Caco-2 (cell line): ENCODE measurements around the gene FAM83E. TPM values are rescaled to one million over a fixed set of nuclear protein-coding genes. Genes with fewer than 3 reads are reported as not detected.

Experiments
- BruUV-seq: library from RNA; stranded (reverse); fragments of 400-500 nt; replicated peaks from 2 replicates; lab custom pipeline; 2021; lab: Mats Ljungman, UMichigan
- CTCF ChIA-PET: fragments of 300-600 bp; sonication (Branson Sonifier 250); formaldehyde crosslinking; loops from one replicate; lab custom pipeline; 2022; ENCODE audit warnings: antibody characterized with exemption; lab: Charles Lee
- POLR2A ChIA-PET: fragments of 300-600 bp; sonication (Branson Sonifier 250); formaldehyde crosslinking; loops from one replicate; lab custom pipeline; 2022; ENCODE audit warnings: antibody characterized with exemption; lab: Charles Lee
- DNase-seq, 2 experiments: peaks; one replicate each; pipeline versions ENCODE4 v3.0.0 to v3.0.0-alpha.2; 2020 to 2022
- H3K27me3 ChIP-seq: replicated peaks from 2 replicates; pipeline ENCODE4 v1.6.0; 2011; ENCODE audit warnings: low read length; ENCODE audit not compliant: control insufficient read depth, insufficient read depth
- H3K36me3 ChIP-seq: 2 replicates; pipeline ENCODE4 v1.5.1; 2011; ENCODE audit warnings: low read length; ENCODE audit not compliant: control insufficient read depth, insufficient read depth
- H3K4me1 ChIP-seq: fragments of 250-450 bp; sonication (Bioruptor Pico); 2 replicates; pipeline ENCODE4 v1.5.1; 2020; ENCODE audit warnings: mild to moderate bottlenecking
- H3K4me3 ChIP-seq: 2 replicates; pipeline ENCODE4 v1.5.1; 2011; ENCODE audit warnings: low read depth, mild to moderate bottlenecking, control low read depth, low read length
- H3K9me3 ChIP-seq: fragments of 250-450 bp; sonication (Bioruptor Pico); 2 replicates; pipeline ENCODE4 v1.5.1; 2020; ENCODE audit warnings: mild to moderate bottlenecking, moderate library complexity
- H3K27ac Mint-ChIP-seq: one replicate; pipeline ENCODE4 v1.8.0; 2022; ENCODE audit warnings: mixed read lengths; ENCODE audit not compliant: unreplicated experiment
- H3K27me3 Mint-ChIP-seq: one replicate; pipeline ENCODE4 v1.8.0; 2022; ENCODE audit warnings: mixed read lengths; ENCODE audit not compliant: insufficient read depth, unreplicated experiment
- H3K36me3 Mint-ChIP-seq: one replicate; pipeline ENCODE4 v1.8.0; 2022; ENCODE audit warnings: mild to moderate bottlenecking, mixed read lengths; ENCODE audit not compliant: insufficient read depth, unreplicated experiment
- H3K4me1 Mint-ChIP-seq: one replicate; pipeline ENCODE4 v1.8.0; 2022; ENCODE audit warnings: low read depth, mixed read lengths; ENCODE audit not compliant: unreplicated experiment
- H3K4me3 Mint-ChIP-seq: one replicate; pipeline ENCODE4 v1.8.0; 2022; ENCODE audit warnings: mild to moderate bottlenecking, moderate library complexity, mixed read lengths; ENCODE audit not compliant: unreplicated experiment
- H3K9me3 Mint-ChIP-seq: one replicate; pipeline ENCODE4 v1.8.0; 2022; ENCODE audit warnings: mixed read lengths; ENCODE audit not compliant: unreplicated experiment
- intact Hi-C: fragments of 100-400 bp; cut with micrococcal nuclease; formaldehyde crosslinking; loops from one replicate; pipeline ENCODE4 v1.10.0; 2022; ENCODE audit not compliant: unreplicated experiment
- total RNA-seq: library from RNA; stranded (reverse); gene quantifications from 2 replicates; pipeline ENCODE4 v1.2.3, GENCODE V29; 2022
- TF ChIP-seq, protein P1 (sequence below), 2 experiments: fragments of 200-600 bp in 1 of 2; IDR thresholded peaks; 1 replicate in 1 of 2; 2 replicates in 1 of 2; pipeline versions ENCODE4 v1.5.1 to v1.8.0; 2011 to 2022; ENCODE audit warnings: antibody characterized with exemption in 1 of 2, control low read depth in 1 of 2, inconsistent platforms in 1 of 2, low read depth in 1 of 2, low read length in 1 of 2, mild to moderate bottlenecking in 1 of 2, moderate library complexity in 1 of 2; ENCODE audit not compliant: insufficient read depth in 1 of 2, severe bottlenecking in 1 of 2, unreplicated experiment in 1 of 2

Gene FAM83E
- total RNA-seq, 1 experiment from 2014 or later, result 6.8 TPM

DNA sequence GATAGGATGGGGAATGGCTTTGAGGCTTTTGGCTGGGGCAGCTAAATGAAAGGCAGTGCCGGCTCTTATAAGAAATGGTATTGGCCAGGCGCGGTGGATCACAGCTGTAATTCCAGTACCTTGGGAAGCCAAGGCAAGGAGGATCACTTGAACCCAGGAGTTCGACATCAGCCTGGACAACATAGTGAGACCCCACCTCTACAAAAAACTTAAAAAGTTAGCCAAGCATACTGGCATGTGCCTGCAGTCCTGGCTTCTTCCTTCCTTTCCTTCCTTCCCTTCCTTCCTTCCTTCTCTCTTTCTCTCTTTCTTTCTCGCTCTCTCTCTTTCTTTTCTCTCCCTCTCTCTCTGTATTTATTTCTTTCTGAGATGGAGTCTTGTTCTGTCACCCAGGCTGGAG lies 28.0 kb upstream of the FAM83E start:
- ChIA-PET POLR2A (no interaction called here), CTCF (interaction anchor here (0.6 kb wide), 1 partner anchor 9 kb away, joined by 5 read pairs; no protein-coding TSS in a partner anchor)
- Mint-ChIP-seq H3K36me3 (peaks cover 16% of the 10 kb centered on the region), H3K27ac (no peak overlapping the region), H3K4me3 (no peak overlapping the region), H3K27me3 (no peaks in the 10 kb centered on the region), H3K9me3 (peaks cover 9% of the 10 kb centered on the region), H3K4me1 (peaks cover 29% of the 10 kb centered on the region)
- BruUV-seq, result no TSS peak
- TF ChIP-seq, protein P1, sequence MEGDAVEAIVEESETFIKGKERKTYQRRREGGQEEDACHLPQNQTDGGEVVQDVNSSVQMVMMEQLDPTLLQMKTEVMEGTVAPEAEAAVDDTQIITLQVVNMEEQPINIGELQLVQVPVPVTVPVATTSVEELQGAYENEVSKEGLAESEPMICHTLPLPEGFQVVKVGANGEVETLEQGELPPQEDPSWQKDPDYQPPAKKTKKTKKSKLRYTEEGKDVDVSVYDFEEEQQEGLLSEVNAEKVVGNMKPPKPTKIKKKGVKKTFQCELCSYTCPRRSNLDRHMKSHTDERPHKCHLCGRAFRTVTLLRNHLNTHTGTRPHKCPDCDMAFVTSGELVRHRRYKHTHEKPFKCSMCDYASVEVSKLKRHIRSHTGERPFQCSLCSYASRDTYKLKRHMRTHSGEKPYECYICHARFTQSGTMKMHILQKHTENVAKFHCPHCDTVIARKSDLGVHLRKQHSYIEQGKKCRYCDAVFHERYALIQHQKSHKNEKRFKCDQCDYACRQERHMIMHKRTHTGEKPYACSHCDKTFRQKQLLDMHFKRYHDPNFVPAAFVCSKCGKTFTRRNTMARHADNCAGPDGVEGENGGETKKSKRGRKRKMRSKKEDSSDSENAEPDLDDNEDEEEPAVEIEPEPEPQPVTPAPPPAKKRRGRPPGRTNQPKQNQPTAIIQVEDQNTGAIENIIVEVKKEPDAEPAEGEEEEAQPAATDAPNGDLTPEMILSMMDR (IDR thresholded peaks at IDR 0.05; ENCODE audit: insufficient read depth in 1 of 2, low read depth in 1 of 2, low read length in 1 of 2, severe bottlenecking in 1 of 2, unreplicated experiment in 1 of 2), result no peak
- peaks cover 15% of the 10 kb centered on the region for H3K4me1 ChIP-seq
- no peak for DNase-seq
- no peaks in the 10 kb centered on the region for H3K27me3 ChIP-seq
- H3K36me3 ChIP-seq, result no peaks in the 10 kb centered on the region
- intact Hi-C loops, result no loop called here
- H3K9me3 ChIP-seq, result no peaks in the 10 kb centered on the region
- no peak overlapping the region for H3K4me3 ChIP-seq

DNA sequence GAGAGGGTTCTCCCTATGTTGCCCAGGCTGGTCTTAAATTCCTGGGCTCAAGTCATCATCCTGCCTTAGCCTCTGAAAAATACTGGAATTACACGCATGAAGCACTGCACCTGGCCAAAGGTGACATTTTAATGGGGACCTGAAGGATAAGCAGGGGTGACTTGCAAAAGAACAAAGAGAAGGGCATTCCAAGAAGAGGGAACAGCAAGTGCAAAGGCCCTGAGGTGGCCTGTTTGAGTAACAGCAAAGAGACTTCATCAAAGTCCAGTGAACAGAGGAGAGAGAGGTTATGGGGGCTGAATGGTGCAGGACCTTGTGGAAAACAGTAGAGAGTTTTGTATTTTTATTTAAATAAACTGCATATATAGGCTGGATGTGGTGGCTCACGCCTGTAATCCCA lies 27.0 kb upstream of the FAM83E start:
- ChIA-PET POLR2A (no interaction called here), CTCF (interaction anchor here (0.6 kb wide), 1 partner anchor 173 kb away, joined by 3 read pairs; no protein-coding TSS in a partner anchor)
- Mint-ChIP-seq H3K27me3 (no peaks in the 10 kb centered on the region), H3K36me3 (peaks cover 23% of the 10 kb centered on the region), H3K4me3 (no peak overlapping the region), H3K27ac (no peak overlapping the region), H3K9me3 (peaks cover 9% of the 10 kb centered on the region), H3K4me1 (peaks cover 25% of the 10 kb centered on the region)
- Histone ChIP-seq H3K9me3 (no peaks in the 10 kb centered on the region), H3K4me1 (peaks cover 15% of the 10 kb centered on the region), H3K36me3 (no peaks in the 10 kb centered on the region), H3K27me3 (no peaks in the 10 kb centered on the region), H3K4me3 (no peak overlapping the region)
- intact Hi-C loops, result no loop called here
- no peak for DNase-seq
- TF ChIP-seq, protein P1 (IDR thresholded peaks at IDR 0.05; ENCODE audit: insufficient read depth in 1 of 2, low read depth in 1 of 2, low read length in 1 of 2, severe bottlenecking in 1 of 2, unreplicated experiment in 1 of 2), result no peak
- no TSS peak for BruUV-seq

DNA sequence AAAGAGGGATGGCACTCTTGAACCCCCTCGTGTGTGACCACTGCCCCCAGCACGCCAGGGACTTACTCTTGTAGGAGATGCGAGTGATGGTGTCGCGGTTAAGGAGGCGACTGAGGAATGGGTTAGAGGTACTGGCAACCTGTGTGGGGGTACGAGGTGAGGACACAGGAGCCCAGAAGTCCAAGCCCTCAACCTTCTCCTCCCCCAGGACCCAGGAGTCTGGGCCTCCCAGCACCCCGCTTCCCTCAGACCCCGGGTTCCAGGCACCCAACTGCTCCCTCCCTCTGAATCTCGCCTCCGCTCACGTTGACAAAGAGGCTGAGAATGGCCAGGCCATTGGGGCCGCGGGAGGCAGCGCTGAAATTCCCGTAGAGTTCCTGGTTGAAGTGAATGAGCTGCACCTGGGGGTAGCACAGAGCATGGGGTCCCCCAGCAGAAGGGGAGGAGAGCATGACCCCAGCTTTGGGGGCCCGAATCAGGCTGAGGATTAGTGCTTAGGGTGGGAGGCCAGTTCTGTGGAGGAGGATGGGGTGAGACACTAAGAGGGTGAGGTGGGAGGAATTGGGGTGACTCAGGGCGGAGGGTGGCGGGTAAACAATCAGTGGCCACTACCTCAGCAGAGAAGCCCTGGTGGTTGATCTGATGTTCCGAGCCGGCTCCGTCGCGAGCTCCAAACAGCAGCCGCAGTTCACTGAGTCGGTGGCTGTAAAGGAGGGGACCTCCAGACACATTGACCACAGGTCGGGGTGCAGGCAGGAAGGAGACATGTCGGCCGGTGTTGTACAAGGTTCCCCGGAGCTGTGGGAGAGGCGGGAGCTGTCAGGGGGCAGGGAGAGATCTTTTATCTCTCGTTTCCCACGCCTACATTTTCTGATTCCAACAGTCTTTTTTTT lies 24.9 kb upstream of the FAM83E start:
- DNase-seq, result peak in 1 of 2 experiments; percentile 43
- H3K4me1 Mint-ChIP-seq, result peaks cover 22% of the 10 kb centered on the region
- no peak overlapping the region for H3K4me3 Mint-ChIP-seq
- POLR2A ChIA-PET, result no interaction called here
- H3K36me3 ChIP-seq, result no peaks in the 10 kb centered on the region
- H3K27ac Mint-ChIP-seq, result peak overlapping the region; percentile 96
- no peaks in the 10 kb centered on the region for H3K9me3 ChIP-seq
- H3K27me3 Mint-ChIP-seq, result no peaks in the 10 kb centered on the region
- peaks cover 30% of the 10 kb centered on the region for H3K36me3 Mint-ChIP-seq
- intact Hi-C loops, result loop anchor here (5.0 kb wide), 2 partner anchors 198 to 323 kb away; partner anchors contain the start of gene HSD17B14
- no TSS peak for BruUV-seq
- TF ChIP-seq, protein P1 (IDR thresholded peaks at IDR 0.05; ENCODE audit: insufficient read depth in 1 of 2, low read depth in 1 of 2, low read length in 1 of 2, severe bottlenecking in 1 of 2, unreplicated experiment in 1 of 2), result no peak
- no peaks in the 10 kb centered on the region for H3K27me3 ChIP-seq
- H3K4me1 ChIP-seq, result peaks cover 16% of the 10 kb centered on the region
- H3K9me3 Mint-ChIP-seq, result peaks cover 9% of the 10 kb centered on the region
- CTCF ChIA-PET, result interaction anchor here (0.5 kb wide), 1 partner anchor 134 kb away, joined by 5 read pairs; no protein-coding TSS in a partner anchor
- no peak overlapping the region for H3K4me3 ChIP-seq
